Body of pancreas (tissue), 4 donors: ENCODE measurements around the gene FAM234B.

ENCODE experiments used
- POLR2A ChIP-seq, 3 donors: fragments of 450-650 bp; IDR thresholded peaks; one replicate each; pipeline ENCODE4 v1.6.1; 2016; ENCODE audit warnings: antibody characterized with exemption in 3 of 3, mild to moderate bottlenecking in 2 of 3
- TF ChIP-seq, protein P1 (sequence below), 7 experiments: fragments of 450-650 bp in 4 of 7; fragments of 200-600 bp in 3 of 7; sonication (generic) in 3 of 7; IDR thresholded peaks; one replicate each; pipeline ENCODE4 v1.5.1; 2016 to 2019; ENCODE audit warnings: antibody characterized with exemption in 7 of 7

DNA sequence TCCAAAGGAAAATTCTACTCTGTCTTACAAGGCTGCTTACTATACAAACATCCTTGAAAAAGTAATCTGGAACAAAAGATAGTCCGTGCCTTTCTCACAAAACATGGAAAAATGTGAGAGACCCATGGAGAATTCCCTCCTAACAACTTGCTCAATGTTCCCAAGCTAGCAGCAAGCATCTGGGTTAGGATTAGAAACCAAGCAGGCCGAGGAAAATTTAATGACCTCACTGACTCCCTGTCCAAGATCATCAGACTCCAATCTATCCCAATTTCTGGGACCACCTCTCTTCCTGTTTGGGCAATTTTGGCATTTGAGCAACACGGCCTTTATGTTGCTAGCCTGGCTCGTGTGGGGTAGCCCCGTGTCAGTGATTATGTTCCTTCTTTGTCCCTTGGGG lies 77.4 kb downstream of the FAM234B start:
- TF ChIP-seq, protein P1, sequence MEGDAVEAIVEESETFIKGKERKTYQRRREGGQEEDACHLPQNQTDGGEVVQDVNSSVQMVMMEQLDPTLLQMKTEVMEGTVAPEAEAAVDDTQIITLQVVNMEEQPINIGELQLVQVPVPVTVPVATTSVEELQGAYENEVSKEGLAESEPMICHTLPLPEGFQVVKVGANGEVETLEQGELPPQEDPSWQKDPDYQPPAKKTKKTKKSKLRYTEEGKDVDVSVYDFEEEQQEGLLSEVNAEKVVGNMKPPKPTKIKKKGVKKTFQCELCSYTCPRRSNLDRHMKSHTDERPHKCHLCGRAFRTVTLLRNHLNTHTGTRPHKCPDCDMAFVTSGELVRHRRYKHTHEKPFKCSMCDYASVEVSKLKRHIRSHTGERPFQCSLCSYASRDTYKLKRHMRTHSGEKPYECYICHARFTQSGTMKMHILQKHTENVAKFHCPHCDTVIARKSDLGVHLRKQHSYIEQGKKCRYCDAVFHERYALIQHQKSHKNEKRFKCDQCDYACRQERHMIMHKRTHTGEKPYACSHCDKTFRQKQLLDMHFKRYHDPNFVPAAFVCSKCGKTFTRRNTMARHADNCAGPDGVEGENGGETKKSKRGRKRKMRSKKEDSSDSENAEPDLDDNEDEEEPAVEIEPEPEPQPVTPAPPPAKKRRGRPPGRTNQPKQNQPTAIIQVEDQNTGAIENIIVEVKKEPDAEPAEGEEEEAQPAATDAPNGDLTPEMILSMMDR (IDR thresholded peaks at IDR 0.05) = no peak
- no peak for TF ChIP-seq POLR2A (IDR thresholded peaks at IDR 0.05)
